ENCODE data around the gene PTPN20. TPM values are rescaled to one million over a fixed set of nuclear protein-coding genes. Genes with fewer than 3 reads are reported as not detected.

The PTPN20 gene
- total RNA-seq, 1 experiment from 2014 or later = 9.5 TPM

DNA sequence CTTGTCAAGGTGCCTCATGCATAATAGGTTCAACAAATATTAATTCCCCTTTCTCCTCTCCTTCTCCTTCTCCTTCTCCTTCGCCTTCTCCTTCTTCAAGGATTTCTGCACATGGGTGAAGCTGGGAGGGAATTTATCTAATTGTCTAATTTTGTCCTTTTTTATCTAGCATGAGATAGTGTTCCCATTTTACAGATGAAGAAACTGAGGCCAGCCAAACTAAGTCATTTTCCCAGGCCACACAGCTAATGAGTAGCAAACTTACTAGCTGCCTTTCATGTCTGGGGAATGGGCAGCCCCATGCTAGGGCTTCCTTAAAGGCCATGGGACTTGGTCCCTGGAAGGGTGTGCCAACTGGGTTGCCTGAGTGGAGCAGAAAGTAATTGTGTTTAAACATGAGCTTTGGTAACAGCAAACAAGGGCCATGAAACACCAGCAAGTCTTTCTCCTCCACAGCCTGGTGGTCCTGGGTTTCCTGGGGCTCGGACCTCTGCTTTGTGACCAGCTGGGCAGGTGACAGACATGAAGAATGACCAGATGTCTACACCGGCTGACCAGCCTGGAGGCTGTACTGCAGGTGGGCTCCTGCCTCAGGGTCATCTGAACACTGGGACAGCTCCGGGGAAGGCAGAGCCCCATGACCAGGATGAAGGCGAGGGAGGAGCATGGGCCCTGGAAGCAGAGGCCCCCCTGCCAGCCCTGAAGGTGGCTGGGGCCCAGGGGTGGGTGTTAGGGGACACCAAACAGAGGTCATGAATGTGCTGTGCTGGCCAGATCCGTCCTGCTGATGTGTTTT lies 138.0 kb downstream of the PTPN20 start:
- DNase-seq (ENCODE audit: low read depth, low spot score) = no peak
- no peak for ATAC-seq
- in situ Hi-C loops (cut with HindIII; ENCODE audit: low pct_unique_long_range_greater_than_20kb, low sequenced_read_pairs) (no loop called here), intact Hi-C loops (cut with micrococcal nuclease; ENCODE audit: unreplicated experiment) (no loop called here)
- H3K27ac ChIP-seq (ENCODE audit: low read length) = no peak overlapping the region
- ChIA-PET CTCF (interaction anchor here (1.6 kb wide), 1 partner anchor 18 kb away, joined by 9 read pairs; no protein-coding TSS in a partner anchor), POLR2A (no interaction called here)
- no peak overlapping the region for H3K4me3 ChIP-seq (ENCODE audit: low read depth in 2 of 2, low read length in 2 of 2)
- no peaks in the 10 kb centered on the region for H3K36me3 ChIP-seq (ENCODE audit: control insufficient read depth, insufficient read depth, low read length)
- no TSS peak for BruUV-seq (replicated peaks)
- H3K4me1 ChIP-seq (ENCODE audit: control insufficient read depth, insufficient read depth, low read length) = no peaks in the 10 kb centered on the region
- TF ChIP-seq SIN3A (IDR thresholded peaks at IDR 0.05; ENCODE audit: borderline replicate concordance, insufficient read depth, low read depth, low read length) (no peak), TCF7L2 (IDR thresholded peaks at IDR 0.05; ENCODE audit: low read depth, low read length) (no peak), POLR2AphosphoS5 (IDR thresholded peaks at IDR 0.05; ENCODE audit: low read depth, low read length) (no peak)
- TF ChIP-seq, protein P1, sequence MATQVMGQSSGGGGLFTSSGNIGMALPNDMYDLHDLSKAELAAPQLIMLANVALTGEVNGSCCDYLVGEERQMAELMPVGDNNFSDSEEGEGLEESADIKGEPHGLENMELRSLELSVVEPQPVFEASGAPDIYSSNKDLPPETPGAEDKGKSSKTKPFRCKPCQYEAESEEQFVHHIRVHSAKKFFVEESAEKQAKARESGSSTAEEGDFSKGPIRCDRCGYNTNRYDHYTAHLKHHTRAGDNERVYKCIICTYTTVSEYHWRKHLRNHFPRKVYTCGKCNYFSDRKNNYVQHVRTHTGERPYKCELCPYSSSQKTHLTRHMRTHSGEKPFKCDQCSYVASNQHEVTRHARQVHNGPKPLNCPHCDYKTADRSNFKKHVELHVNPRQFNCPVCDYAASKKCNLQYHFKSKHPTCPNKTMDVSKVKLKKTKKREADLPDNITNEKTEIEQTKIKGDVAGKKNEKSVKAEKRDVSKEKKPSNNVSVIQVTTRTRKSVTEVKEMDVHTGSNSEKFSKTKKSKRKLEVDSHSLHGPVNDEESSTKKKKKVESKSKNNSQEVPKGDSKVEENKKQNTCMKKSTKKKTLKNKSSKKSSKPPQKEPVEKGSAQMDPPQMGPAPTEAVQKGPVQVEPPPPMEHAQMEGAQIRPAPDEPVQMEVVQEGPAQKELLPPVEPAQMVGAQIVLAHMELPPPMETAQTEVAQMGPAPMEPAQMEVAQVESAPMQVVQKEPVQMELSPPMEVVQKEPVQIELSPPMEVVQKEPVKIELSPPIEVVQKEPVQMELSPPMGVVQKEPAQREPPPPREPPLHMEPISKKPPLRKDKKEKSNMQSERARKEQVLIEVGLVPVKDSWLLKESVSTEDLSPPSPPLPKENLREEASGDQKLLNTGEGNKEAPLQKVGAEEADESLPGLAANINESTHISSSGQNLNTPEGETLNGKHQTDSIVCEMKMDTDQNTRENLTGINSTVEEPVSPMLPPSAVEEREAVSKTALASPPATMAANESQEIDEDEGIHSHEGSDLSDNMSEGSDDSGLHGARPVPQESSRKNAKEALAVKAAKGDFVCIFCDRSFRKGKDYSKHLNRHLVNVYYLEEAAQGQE (IDR thresholded peaks at IDR 0.05; ENCODE audit: insufficient read depth in 1 of 2, low read depth in 2 of 2, low read length in 1 of 2) = no peak
- TF ChIP-seq, protein P2, sequence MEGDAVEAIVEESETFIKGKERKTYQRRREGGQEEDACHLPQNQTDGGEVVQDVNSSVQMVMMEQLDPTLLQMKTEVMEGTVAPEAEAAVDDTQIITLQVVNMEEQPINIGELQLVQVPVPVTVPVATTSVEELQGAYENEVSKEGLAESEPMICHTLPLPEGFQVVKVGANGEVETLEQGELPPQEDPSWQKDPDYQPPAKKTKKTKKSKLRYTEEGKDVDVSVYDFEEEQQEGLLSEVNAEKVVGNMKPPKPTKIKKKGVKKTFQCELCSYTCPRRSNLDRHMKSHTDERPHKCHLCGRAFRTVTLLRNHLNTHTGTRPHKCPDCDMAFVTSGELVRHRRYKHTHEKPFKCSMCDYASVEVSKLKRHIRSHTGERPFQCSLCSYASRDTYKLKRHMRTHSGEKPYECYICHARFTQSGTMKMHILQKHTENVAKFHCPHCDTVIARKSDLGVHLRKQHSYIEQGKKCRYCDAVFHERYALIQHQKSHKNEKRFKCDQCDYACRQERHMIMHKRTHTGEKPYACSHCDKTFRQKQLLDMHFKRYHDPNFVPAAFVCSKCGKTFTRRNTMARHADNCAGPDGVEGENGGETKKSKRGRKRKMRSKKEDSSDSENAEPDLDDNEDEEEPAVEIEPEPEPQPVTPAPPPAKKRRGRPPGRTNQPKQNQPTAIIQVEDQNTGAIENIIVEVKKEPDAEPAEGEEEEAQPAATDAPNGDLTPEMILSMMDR (IDR thresholded peaks at IDR 0.05) = no peak
- no peaks in the 10 kb centered on the region for H3K27me3 ChIP-seq (ENCODE audit: control insufficient read depth, insufficient read depth, low read length)
- H3K9me3 ChIP-seq (ENCODE audit: control insufficient read depth, insufficient read depth, low read depth, low read length) = no peaks in the 10 kb centered on the region

DNA sequence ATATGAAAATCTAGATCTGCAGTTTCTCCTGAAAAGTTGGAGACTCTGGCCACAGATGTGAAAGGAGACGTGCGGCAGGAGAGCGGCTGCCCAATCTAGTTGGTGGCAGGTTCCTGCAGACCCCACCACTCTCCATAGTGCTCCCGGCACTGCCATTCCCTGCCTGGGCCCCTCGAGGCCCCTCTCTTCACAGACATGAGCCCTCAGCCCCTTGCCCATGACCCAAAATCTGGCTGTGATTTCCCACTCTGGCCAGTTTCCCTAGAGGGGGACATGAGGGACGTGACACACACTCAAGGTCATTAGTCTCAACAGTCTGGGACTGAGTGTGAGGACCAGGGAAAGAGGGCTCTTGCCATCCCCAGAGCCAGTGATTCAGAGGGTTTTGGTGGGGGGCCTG lies 138.7 kb downstream of the PTPN20 start:
- no peaks in the 10 kb centered on the region for H3K4me1 ChIP-seq (ENCODE audit: control insufficient read depth, insufficient read depth, low read length)
- CTCF ChIA-PET = interaction anchor here (1.2 kb wide), 1 partner anchor 262 kb away, joined by 3 read pairs; no protein-coding TSS in a partner anchor
- no peaks in the 10 kb centered on the region for H3K36me3 ChIP-seq (ENCODE audit: control insufficient read depth, insufficient read depth, low read length)
- no peaks in the 10 kb centered on the region for H3K27me3 ChIP-seq (ENCODE audit: control insufficient read depth, insufficient read depth, low read length)
- H3K27ac ChIP-seq (ENCODE audit: low read length) = no peak overlapping the region
- POLR2A ChIA-PET = no interaction called here
- in situ Hi-C loops (cut with HindIII; ENCODE audit: low pct_unique_long_range_greater_than_20kb, low sequenced_read_pairs) = no loop called here
- H3K9me3 ChIP-seq (ENCODE audit: control insufficient read depth, insufficient read depth, low read depth, low read length) = no peaks in the 10 kb centered on the region
- intact Hi-C loops (cut with micrococcal nuclease; ENCODE audit: unreplicated experiment) = no loop called here
- no peak overlapping the region for H3K4me3 ChIP-seq (ENCODE audit: low read depth in 2 of 2, low read length in 2 of 2)
- BruUV-seq (replicated peaks) = no TSS peak
- TF ChIP-seq, protein P2 (IDR thresholded peaks at IDR 0.05) = no peak
- TF ChIP-seq TCF7L2 (IDR thresholded peaks at IDR 0.05; ENCODE audit: low read depth, low read length) (no peak), POLR2AphosphoS5 (IDR thresholded peaks at IDR 0.05; ENCODE audit: low read depth, low read length) (no peak), SIN3A (IDR thresholded peaks at IDR 0.05; ENCODE audit: borderline replicate concordance, insufficient read depth, low read depth, low read length) (no peak)
- TF ChIP-seq, protein P1 (IDR thresholded peaks at IDR 0.05; ENCODE audit: insufficient read depth in 1 of 2, low read depth in 2 of 2, low read length in 1 of 2) = no peak
- DNase-seq (ENCODE audit: low read depth, low spot score) (no peak), ATAC-seq (no peak)

Data from Panc1 (cell line).